GM23338 (cell line): ENCODE results near the gene POLA2. TPM values are rescaled to one million over a fixed set of nuclear protein-coding genes. Genes with fewer than 3 reads are reported as not detected.

ENCODE experiments used
- ATAC-seq: fragments of 200-7000 bp; cut with Tn5 transposase; 3 replicates; pipeline ENCODE4 v1.9.1; 2020
- DNase-seq: peaks from one replicate; pipeline ENCODE4 v3.0.0-alpha.2; 2015; ENCODE audit warnings: low spot score
- H2AFZ ChIP-seq: fragments of 200-600 bp; sonication (generic); 2 replicates; pipeline ENCODE4 v1.8.0; 2016; ENCODE audit warnings: antibody characterized with exemption, mild to moderate bottlenecking, moderate library complexity
- H3F3A ChIP-seq: fragments of 200-600 bp; sonication (generic); replicated peaks from 2 replicates; pipeline ENCODE4 v1.8.0; 2017; ENCODE audit warnings: antibody characterized with exemption, mixed run types, low read depth
- H3K27ac ChIP-seq: fragments of 200-600 bp; sonication (generic); 2 replicates; pipeline ENCODE4 v1.6.1; 2016; ENCODE audit warnings: low read depth
- H3K27me3 ChIP-seq: fragments of 200-600 bp; sonication (generic); 2 replicates; pipeline ENCODE4 v1.8.0; 2016; ENCODE audit warnings: mild to moderate bottlenecking, mixed run types, moderate library complexity; ENCODE audit not compliant: insufficient read depth
- H3K36me3 ChIP-seq: fragments of 200-600 bp; sonication (generic); 2 replicates; pipeline ENCODE4 v1.8.0; 2016; ENCODE audit warnings: mild to moderate bottlenecking; ENCODE audit not compliant: insufficient read depth
- H3K4me1 ChIP-seq: fragments of 200-600 bp; sonication (generic); 2 replicates; pipeline ENCODE4 v1.8.0; 2016; ENCODE audit warnings: mild to moderate bottlenecking, moderate library complexity; ENCODE audit not compliant: insufficient read depth
- H3K4me2 ChIP-seq: fragments of 200-600 bp; sonication (generic); 2 replicates; pipeline ENCODE4 v1.7.1; 2017; ENCODE audit warnings: mixed run types
- H3K4me3 ChIP-seq: fragments of 200-600 bp; sonication (generic); 2 replicates; pipeline ENCODE4 v1.6.1; 2016; ENCODE audit warnings: mixed run types
- H3K79me2 ChIP-seq: fragments of 200-600 bp; sonication (generic); replicated peaks from 2 replicates; pipeline ENCODE4 v1.8.0; 2017; ENCODE audit warnings: mild to moderate bottlenecking; ENCODE audit not compliant: insufficient read depth
- H3K9me2 ChIP-seq: fragments of 200-600 bp; sonication (generic); 2 replicates; pipeline ENCODE4 v1.8.0; 2017; ENCODE audit not compliant: insufficient read depth
- H4K20me1 ChIP-seq: fragments of 200-600 bp; sonication (generic); replicated peaks from 2 replicates; pipeline ENCODE4 v1.8.0; 2017; ENCODE audit warnings: mild to moderate bottlenecking; ENCODE audit not compliant: insufficient read depth
- H3K27ac Mint-ChIP-seq: 2 replicates; pipeline ENCODE4 v1.8.0; 2020; ENCODE audit warnings: inconsistent platforms, mild to moderate bottlenecking, moderate library complexity, mixed read lengths
- H3K27me3 Mint-ChIP-seq: 3 replicates; pipeline ENCODE4 v1.8.0; 2022; ENCODE audit warnings: low read depth, mild to moderate bottlenecking, moderate library complexity, mixed read lengths, inconsistent platforms; ENCODE audit not compliant: insufficient read depth, poor library complexity
- H3K36me3 Mint-ChIP-seq: 3 replicates; pipeline ENCODE4 v1.8.0; 2021; ENCODE audit warnings: low read depth, mild to moderate bottlenecking, inconsistent platforms, moderate library complexity, mixed read lengths
- H3K4me1 Mint-ChIP-seq: 3 replicates; pipeline ENCODE4 v1.8.0; 2020; ENCODE audit warnings: mild to moderate bottlenecking, inconsistent platforms, mixed read lengths
- H3K4me3 Mint-ChIP-seq: 3 replicates; pipeline ENCODE4 v1.8.0; 2021; ENCODE audit warnings: moderate library complexity, mild to moderate bottlenecking, inconsistent platforms, mixed read lengths
- H3K9me3 Mint-ChIP-seq: 3 replicates; pipeline ENCODE4 v1.8.0; 2020; ENCODE audit warnings: moderate library complexity, mild to moderate bottlenecking, inconsistent platforms, mixed read lengths
- CREB1 ChIP-seq: fragments of 250-450 bp; sonication (Bioruptor Pico); IDR thresholded peaks from 2 replicates; pipeline ENCODE4 v1.5.0; 2020; ENCODE audit warnings: low read depth, mild to moderate bottlenecking, moderate library complexity
- CTCF ChIP-seq, 2 experiments: fragments of 200-600 bp in 1 of 2; sonication (generic) in 1 of 2; conservative IDR thresholded peaks; 2 replicates each; pipeline versions ENCODE4 v1.5.1 to v1.6.1; 2016 to 2017; ENCODE audit warnings: antibody characterized with exemption in 2 of 2, low read depth in 2 of 2, mild to moderate bottlenecking in 2 of 2, moderate library complexity in 1 of 2
- ETS1 ChIP-seq: IDR thresholded peaks from 2 replicates; pipeline ENCODE4 v1.6.1; 2016; ENCODE audit warnings: antibody characterized with exemption
- EZH2 ChIP-seq: fragments of 200-600 bp; sonication (generic); IDR thresholded peaks from one replicate; pipeline ENCODE4 v1.8.0; 2017; ENCODE audit warnings: antibody characterized with exemption, mild to moderate bottlenecking, low read depth; ENCODE audit not compliant: unreplicated experiment
- JUNB ChIP-seq: IDR thresholded peaks from one replicate; pipeline ENCODE4 v1.6.1; 2016; ENCODE audit warnings: antibody characterized with exemption; ENCODE audit not compliant: unreplicated experiment
- NANOG ChIP-seq: IDR thresholded peaks from 2 replicates; pipeline ENCODE4 v1.6.1; 2016; ENCODE audit warnings: antibody characterized with exemption, borderline replicate concordance
- POLR2AphosphoS5 ChIP-seq: IDR thresholded peaks from 2 replicates; pipeline ENCODE4 v1.6.1; 2016; ENCODE audit warnings: antibody characterized with exemption, low read depth
- REST ChIP-seq: IDR thresholded peaks from one replicate; pipeline ENCODE4 v1.6.1; 2018; ENCODE audit warnings: antibody characterized with exemption; ENCODE audit not compliant: unreplicated experiment
- STAT1 ChIP-seq: IDR thresholded peaks from one replicate; pipeline ENCODE4 v1.6.1; 2016; ENCODE audit warnings: antibody characterized with exemption; ENCODE audit not compliant: unreplicated experiment
- ZNF114 ChIP-seq: fragments of 250-450 bp; sonication (Bioruptor Pico); IDR thresholded peaks from 2 replicates; pipeline ENCODE4 v1.5.0; 2020; ENCODE audit warnings: mild to moderate bottlenecking, moderate library complexity
- ZNF331 ChIP-seq: fragments of 250-450 bp; sonication (Bioruptor Pico); IDR thresholded peaks from 2 replicates; pipeline ENCODE4 v1.5.0; 2020; ENCODE audit warnings: low read depth, mild to moderate bottlenecking, moderate library complexity
- ZNF462 ChIP-seq: fragments of 250-450 bp; sonication (Bioruptor Pico); IDR thresholded peaks from 2 replicates; pipeline ENCODE4 v1.5.0; 2020; ENCODE audit warnings: mild to moderate bottlenecking, moderate library complexity
- polyA plus RNA-seq: library from polyadenylated mRNA; unstranded; fragments of >200 nt; fragmentation: Nextera tagmentation; extraction: Ambion mirVana; gene quantifications from 2 replicates; pipeline ENCODE4 v1.2.1, GENCODE V29; 2016
- total RNA-seq: library from RNA; depleted of rRNA; stranded (reverse); fragments of >200 nt; shearing (Covaris generic); gene quantifications from 2 replicates; pipeline ENCODE4 v1.2.3, GENCODE V29; 2014

The POLA2 gene
- total and polyA plus RNA-seq, 2 experiments from 2014 or later: 22.5 to 30.4 TPM

- TF ChIP-seq ZNF462 (no peak), CREB1 (CRISPR knock-in tag) (no peak), STAT1 (no peak), EZH2 (no peak)
Measured at GRCh38 chr11:65277631-65278277, 16.0 kb downstream of the POLA2 start (continued).

- Histone ChIP-seq H3K27ac (no peak overlapping the region), H3K27me3 (no peaks in the 10 kb centered on the region), H3K4me1 (no peaks in the 10 kb centered on the region), H3K9me2 (no peaks in the 10 kb centered on the region), H3K4me3 (no peak overlapping the region), H3K36me3 (peaks cover 45% of the 10 kb centered on the region), H3F3A (peaks cover 16% of the 10 kb centered on the region; the same call in 1 of the 2 replicates), H3K4me2 (no peak overlapping the region), H3K79me2 (no peaks in the 10 kb centered on the region), H2AFZ (no peak overlapping the region), H4K20me1 (peaks cover 2% of the 10 kb centered on the region)
- H3K9me3 Mint-ChIP-seq: no peaks in the 10 kb centered on the region
- peaks cover 6% of the 10 kb centered on the region for H3K27me3 Mint-ChIP-seq
- peaks cover 5% of the 10 kb centered on the region; the same call in 1 of the 3 replicates for H3K4me1 Mint-ChIP-seq
- H3K4me3 Mint-ChIP-seq: no peak overlapping the region; the same call in 2 of the 3 replicates
- H3K27ac Mint-ChIP-seq: peak overlapping the region; percentile 15; the same call in 1 of the 2 replicates
- DNase-seq (peak; percentile 28), ATAC-seq (no peak)
- peaks cover 73% of the 10 kb centered on the region for H3K36me3 Mint-ChIP-seq
- TF ChIP-seq POLR2AphosphoS5: no peak
- TF ChIP-seq CREB1 (CRISPR knock-in tag): no peak
- no peak for TF ChIP-seq NANOG
- TF ChIP-seq REST: no peak
- no peak for TF ChIP-seq ETS1
- no peak for TF ChIP-seq ZNF114 (CRISPR knock-in tag)
- no peak for TF ChIP-seq STAT1
- no peak for TF ChIP-seq CTCF (conservative IDR thresholded peaks at IDR 0.05; ENCODE audit: low read depth in 2 of 2)
- no peak for TF ChIP-seq ZNF331
- TF ChIP-seq EZH2: no peak
- no peak for TF ChIP-seq JUNB
Measured at GRCh38 chr11:65278356-65278755, 16.6 kb downstream of the POLA2 start.
